CD4-positive, alpha-beta memory T cell (primary cell): ENCODE measurements around the gene TANGO6. TPM values are rescaled to one million over a fixed set of nuclear protein-coding genes. Genes with fewer than 3 reads are reported as not detected.

Experiments
- CTCF ChIA-PET: fragments of 350-600 bp; sonication (Branson Sonifier 250); formaldehyde crosslinking; loops from one replicate; lab custom pipeline; 2021; ENCODE audit warnings: inconsistent platforms; ENCODE audit not compliant: partially characterized antibody; lab: Charles Lee
- POLR2A ChIA-PET: fragments of 350-600 bp; sonication (Branson Sonifier 250); formaldehyde crosslinking; loops from one replicate; lab custom pipeline; 2021; ENCODE audit not compliant: partially characterized antibody; lab: Charles Lee
- DNase-seq, 5 donors: peaks; one replicate each; pipeline versions ENCODE4 v3.0.0 to v3.0.0-alpha.2; 2020 to 2022; ENCODE audit warnings: mixed read lengths in 1 of 5
- H3K27ac ChIP-seq: one replicate; pipeline ENCODE4 v1.7.0; 2013; ENCODE audit warnings: low read depth, low read length
- H3K27me3 ChIP-seq: 2 replicates; pipeline ENCODE4 v1.7.0; 2013; ENCODE audit warnings: mild to moderate bottlenecking, low read length, moderate library complexity; ENCODE audit not compliant: insufficient read depth
- H3K36me3 ChIP-seq: 2 replicates; pipeline ENCODE4 v1.7.0; 2013; ENCODE audit warnings: mild to moderate bottlenecking, low read length, moderate library complexity; ENCODE audit not compliant: insufficient read depth
- H3K4me1 ChIP-seq: 2 replicates; pipeline ENCODE4 v1.7.0; 2013; ENCODE audit warnings: mild to moderate bottlenecking, low read length, moderate library complexity; ENCODE audit not compliant: insufficient read depth
- H3K4me3 ChIP-seq, 2 donors: one replicate each; pipeline ENCODE4 v1.7.0; 2013; ENCODE audit warnings: low read length in 2 of 2, mild to moderate bottlenecking in 1 of 2
- H3K9me3 ChIP-seq, 2 donors: one replicate each; pipeline ENCODE4 v1.7.0; 2013; ENCODE audit warnings: low read length in 2 of 2, control low read depth in 1 of 2; ENCODE audit not compliant: control insufficient read depth in 1 of 2
- H3K27ac Mint-ChIP-seq, 7 donors: one replicate each; pipeline ENCODE4 v1.8.0; 2020 to 2021; ENCODE audit warnings: mixed read lengths in 7 of 7, mild to moderate bottlenecking in 6 of 7, inconsistent platforms in 3 of 7, moderate library complexity in 3 of 7
- H3K27me3 Mint-ChIP-seq, 2 donors: one replicate each; pipeline ENCODE4 v1.8.0; 2020 to 2021; ENCODE audit warnings: mixed read lengths in 2 of 2
- H3K36me3 Mint-ChIP-seq, 2 donors: one replicate each; pipeline ENCODE4 v1.8.0; 2020 to 2021; ENCODE audit warnings: mixed read lengths in 2 of 2, inconsistent platforms in 1 of 2, mild to moderate bottlenecking in 1 of 2
- H3K4me1 Mint-ChIP-seq, 4 donors: one replicate each; pipeline ENCODE4 v1.8.0; 2020 to 2021; ENCODE audit warnings: mixed read lengths in 4 of 4, mild to moderate bottlenecking in 1 of 4
- H3K4me3 Mint-ChIP-seq, 8 donors: one replicate each; pipeline ENCODE4 v1.8.0; 2020 to 2021; ENCODE audit warnings: mixed read lengths in 8 of 8, mild to moderate bottlenecking in 7 of 8, moderate library complexity in 6 of 8, inconsistent platforms in 3 of 8
- H3K9me3 Mint-ChIP-seq, 8 donors: one replicate each; pipeline ENCODE4 v1.8.0; 2020 to 2021; ENCODE audit warnings: mixed read lengths in 8 of 8, mild to moderate bottlenecking in 5 of 8, inconsistent platforms in 3 of 8, moderate library complexity in 1 of 8
- intact Hi-C: fragments of 100-400 bp; cut with micrococcal nuclease; formaldehyde crosslinking; loops from one replicate; pipeline ENCODE4 v1.15.1; 2023
- polyA plus RNA-seq, 2 donors: library from polyadenylated mRNA; unstranded; fragments of 300-500 nt; fragmentation: Illumina TruSeq; gene quantifications; one replicate each; pipeline ENCODE4 v1.2.3, GENCODE V29; 2021
- total RNA-seq, 2 experiments: library from RNA; stranded (reverse); gene quantifications; one replicate each; pipeline ENCODE4 v1.2.3, GENCODE V29; 2021

Gene TANGO6
- total and polyA plus RNA-seq, 4 experiments from 2014 or later = 12.2 to 38.1 (median 26.0) TPM

GRCh38 chr16:69031877-69032301, 188.6 kb downstream of the TANGO6 start:
- Histone ChIP-seq H3K4me1 (no peaks in the 10 kb centered on the region), H3K27me3 (no peaks in the 10 kb centered on the region), H3K27ac (no peak overlapping the region), H3K9me3 (no peaks in the 10 kb centered on the region), H3K4me3 (no peak overlapping the region), H3K36me3 (peaks cover 7% of the 10 kb centered on the region)
- intact Hi-C loops = no loop called here
- ChIA-PET CTCF (no interaction called here), POLR2A (no interaction called here)
- Mint-ChIP-seq H3K9me3 (no peaks in the 10 kb centered on the region), H3K36me3 (peaks cover 26 to 40% of the 10 kb centered on the region in 2 donors), H3K4me3 (no peak overlapping the region), H3K27me3 (no peaks in the 10 kb centered on the region), H3K27ac (peak overlapping the region in 2 of 7 donors; percentile 27 to 61), H3K4me1 (no peaks in the 10 kb centered on the region)
- DNase-seq = no peak

- intact Hi-C loops = no loop called here
- H3K4me3 ChIP-seq = no peak overlapping the region
- ChIA-PET CTCF (no interaction called here), POLR2A (interaction anchor here (0.7 kb wide), 2 partner anchors 9 to 703 kb away, joined by 3 read pairs; no protein-coding TSS in a partner anchor)
- H3K27me3 ChIP-seq = no peaks in the 10 kb centered on the region
- Mint-ChIP-seq H3K36me3 (peaks cover 31 to 42% of the 10 kb centered on the region in 2 donors), H3K27me3 (no peaks in the 10 kb centered on the region), H3K27ac (no peak overlapping the region), H3K4me3 (no peak overlapping the region), H3K9me3 (no peaks in the 10 kb centered on the region), H3K4me1 (no peaks in the 10 kb centered on the region)
- H3K9me3 ChIP-seq = no peaks in the 10 kb centered on the region
- peaks cover 7% of the 10 kb centered on the region for H3K36me3 ChIP-seq
- DNase-seq = no peak
- H3K4me1 ChIP-seq = no peaks in the 10 kb centered on the region
- no peak overlapping the region for H3K27ac ChIP-seq
These were observed 190.0 kb downstream of the TANGO6 start for GRCh38 chr16:69033151-69033949.

DNA sequence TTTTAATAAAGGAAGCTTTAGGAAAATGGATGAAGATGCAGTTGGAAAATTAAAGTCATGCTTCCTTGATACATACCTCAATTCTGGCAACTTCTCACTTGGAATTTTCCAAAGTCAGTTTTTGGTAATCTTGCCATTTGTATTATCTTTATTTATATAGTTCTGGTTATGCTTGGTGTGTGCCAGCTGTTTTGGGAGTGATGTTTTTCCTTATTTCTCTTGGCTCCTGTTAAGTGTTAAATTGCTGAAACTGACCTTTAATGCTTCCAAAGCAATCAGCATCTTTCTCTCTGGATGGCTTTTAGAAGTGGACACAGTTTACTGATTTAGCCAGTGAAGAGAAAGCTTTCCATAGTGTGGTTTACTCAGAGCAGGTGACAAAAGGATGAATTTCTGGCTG, 192.0 kb downstream of the TANGO6 start:
- Mint-ChIP-seq H3K4me3 (no peak overlapping the region), H3K9me3 (no peaks in the 10 kb centered on the region), H3K36me3 (peaks cover 28 to 47% of the 10 kb centered on the region in 2 donors), H3K4me1 (no peaks in the 10 kb centered on the region), H3K27me3 (no peaks in the 10 kb centered on the region), H3K27ac (no peak overlapping the region)
- DNase-seq = no peak
- Histone ChIP-seq H3K27me3 (no peaks in the 10 kb centered on the region), H3K27ac (no peak overlapping the region), H3K4me3 (no peak overlapping the region), H3K4me1 (no peaks in the 10 kb centered on the region), H3K9me3 (no peaks in the 10 kb centered on the region), H3K36me3 (peaks cover 7% of the 10 kb centered on the region)
- ChIA-PET CTCF (interaction anchor here (1.3 kb wide), 1 partner anchor 15 kb away, joined by 3 read pairs; no protein-coding TSS in a partner anchor), POLR2A (no interaction called here)
- intact Hi-C loops = no loop called here

DNA sequence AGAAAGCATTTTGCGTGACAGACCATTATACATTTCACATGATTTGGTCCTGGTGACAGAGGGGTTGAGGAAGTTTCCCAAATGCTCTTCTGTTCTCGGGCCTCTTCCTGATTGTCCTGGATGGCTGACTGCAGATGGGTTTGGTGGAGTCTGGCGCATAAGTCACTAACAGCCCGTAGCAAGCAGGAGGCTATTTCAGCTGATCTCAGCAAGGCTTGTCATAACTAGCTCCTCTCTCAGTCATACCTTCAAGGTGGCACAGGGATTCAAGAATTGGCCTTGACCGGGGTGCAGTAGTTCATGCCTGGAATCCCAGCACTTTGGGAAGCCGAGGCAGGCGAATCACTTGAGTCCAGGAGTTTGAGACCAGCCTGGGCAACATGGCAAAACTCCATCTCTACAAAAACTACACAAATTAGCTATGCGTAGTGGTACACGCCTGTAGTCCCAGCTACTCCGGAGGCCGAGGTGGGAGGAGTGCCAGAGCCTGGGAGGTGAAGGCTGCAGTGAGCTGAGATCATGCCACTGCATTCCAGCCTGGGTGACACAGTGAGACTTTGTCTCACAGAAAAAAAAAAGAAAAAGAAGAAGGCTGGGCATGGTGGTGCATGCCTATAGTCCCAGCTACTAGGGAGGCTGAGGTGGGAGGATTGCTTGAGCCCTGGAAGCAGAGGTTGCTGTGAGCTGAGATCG, 193.2 kb downstream of the TANGO6 start:
- Mint-ChIP-seq H3K9me3 (peaks cover 0 to 4% (median 0%) of the 10 kb centered on the region in 8 donors), H3K4me3 (no peak overlapping the region), H3K36me3 (peaks cover 34 to 54% of the 10 kb centered on the region in 2 donors), H3K4me1 (no peaks in the 10 kb centered on the region), H3K27ac (no peak overlapping the region), H3K27me3 (no peaks in the 10 kb centered on the region)
- intact Hi-C loops = no loop called here
- Histone ChIP-seq H3K27ac (no peak overlapping the region), H3K36me3 (peaks cover 11% of the 10 kb centered on the region), H3K27me3 (no peaks in the 10 kb centered on the region), H3K9me3 (no peaks in the 10 kb centered on the region), H3K4me1 (no peaks in the 10 kb centered on the region), H3K4me3 (no peak overlapping the region)
- ChIA-PET CTCF (interaction anchor here (1.2 kb wide), 1 partner anchor 13 kb away, joined by 3 read pairs; no protein-coding TSS in a partner anchor), POLR2A (no interaction called here)
- no peak for DNase-seq

GRCh38 chr16:69037373-69038160, 194.2 kb downstream of the TANGO6 start:
- Histone ChIP-seq H3K4me1 (no peaks in the 10 kb centered on the region), H3K27me3 (no peaks in the 10 kb centered on the region), H3K36me3 (peaks cover 14% of the 10 kb centered on the region), H3K4me3 (no peak overlapping the region), H3K9me3 (no peaks in the 10 kb centered on the region), H3K27ac (no peak overlapping the region)
- ChIA-PET POLR2A (no interaction called here), CTCF (interaction anchor here (1.2 kb wide), 1 partner anchor 12 kb away, joined by 3 read pairs; no protein-coding TSS in a partner anchor)
- H3K9me3 Mint-ChIP-seq = peaks cover 0 to 8% (median 0%) of the 10 kb centered on the region in 8 donors
- peaks cover 45 to 61% of the 10 kb centered on the region in 2 donors for H3K36me3 Mint-ChIP-seq
- H3K4me3 Mint-ChIP-seq = no peak overlapping the region
- DNase-seq = no peak
- no peaks in the 10 kb centered on the region for H3K27me3 Mint-ChIP-seq
- no peaks in the 10 kb centered on the region for H3K4me1 Mint-ChIP-seq
- intact Hi-C loops = no loop called here
- peak overlapping the region in 2 of 7 donors; percentile 41 to 75 for H3K27ac Mint-ChIP-seq

DNA sequence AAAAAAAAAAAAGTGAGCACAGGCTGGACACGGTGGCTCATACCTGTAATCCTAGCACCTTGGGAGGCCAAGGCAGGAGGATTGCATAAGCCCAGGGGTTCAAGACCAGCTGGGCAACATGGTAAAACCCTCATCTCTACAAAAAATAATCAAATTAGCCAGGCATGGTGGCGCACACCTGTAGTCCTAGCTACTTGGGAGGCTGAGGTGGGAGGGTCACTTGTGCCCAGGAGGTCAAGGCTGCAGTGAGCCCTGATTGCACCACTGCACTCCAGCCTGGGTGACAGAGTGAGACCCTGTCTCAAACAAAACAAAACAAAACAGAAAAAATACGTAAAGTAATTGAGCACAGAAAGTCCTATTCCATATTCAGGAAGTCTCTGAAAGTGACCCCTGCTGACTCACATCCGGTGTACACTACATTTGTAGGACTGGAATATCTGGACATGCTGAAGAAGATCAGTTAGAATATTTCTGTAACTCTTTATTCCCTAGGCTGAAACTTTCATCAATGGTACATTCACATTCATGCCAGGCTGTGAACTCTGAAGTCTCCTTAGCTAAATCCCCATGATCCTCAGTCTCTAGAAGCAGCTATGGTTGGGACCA, 196.1 kb downstream of the TANGO6 start:
- no peak overlapping the region for H3K27ac Mint-ChIP-seq
- H3K27me3 Mint-ChIP-seq = no peaks in the 10 kb centered on the region
- POLR2A ChIA-PET = no interaction called here
- DNase-seq = no peak
- no peak overlapping the region for H3K27ac ChIP-seq
- H3K4me3 ChIP-seq = no peak overlapping the region
- intact Hi-C loops = no loop called here
- no peaks in the 10 kb centered on the region for H3K9me3 ChIP-seq
- no peaks in the 10 kb centered on the region for H3K4me1 ChIP-seq
- peaks cover 7% of the 10 kb centered on the region for H3K36me3 ChIP-seq
- no peaks in the 10 kb centered on the region for H3K4me1 Mint-ChIP-seq
- no peaks in the 10 kb centered on the region for H3K27me3 ChIP-seq
- H3K36me3 Mint-ChIP-seq = peaks cover 47 to 60% of the 10 kb centered on the region in 2 donors
- CTCF ChIA-PET = no interaction called here
- H3K4me3 Mint-ChIP-seq = no peak overlapping the region
- peaks cover 0 to 8% (median 0%) of the 10 kb centered on the region in 8 donors for H3K9me3 Mint-ChIP-seq
